Upper lobe of right lung (tissue), 1 donor: ENCODE measurements around the gene DYNC2I2. TPM values are rescaled to one million over a fixed set of nuclear protein-coding genes. Genes with fewer than 3 reads are reported as not detected.

Experiments
- ATAC-seq: fragments of 200-7000 bp; cut with Tn5 transposase; one replicate; pipeline ENCODE4 v1.9.1; 2020; ENCODE audit warnings: mild to moderate bottlenecking, moderate library complexity
- DNase-seq: peaks from one replicate; pipeline ENCODE4 v3.0.0-alpha.2; 2020
- H3K27ac ChIP-seq: fragments of 200-600 bp; one replicate; pipeline ENCODE4 v1.8.0; 2022
- H3K27me3 ChIP-seq: fragments of 200-600 bp; one replicate; pipeline ENCODE4 v1.8.0; 2022; ENCODE audit warnings: mild to moderate bottlenecking
- H3K36me3 ChIP-seq: fragments of 200-600 bp; one replicate; pipeline ENCODE4 v1.8.0; 2022
- H3K4me1 ChIP-seq: fragments of 200-600 bp; one replicate; pipeline ENCODE4 v1.8.0; 2022
- H3K4me3 ChIP-seq: fragments of 200-600 bp; one replicate; pipeline ENCODE4 v1.8.0; 2022; ENCODE audit warnings: mild to moderate bottlenecking
- H3K9me3 ChIP-seq: fragments of 200-600 bp; one replicate; pipeline ENCODE4 v1.8.0; 2022
- intact Hi-C: fragments of 100-400 bp; cut with DNase I; formaldehyde crosslinking; loops from one replicate; pipeline ENCODE4 v1.11.0; 2022
- total RNA-seq: library from RNA; stranded (reverse); fragmentation: NEBNext Ultra II Directional; extraction: Animal tissue kit (Norgen Biotek cat#: 25700); gene quantifications from one replicate; pipeline ENCODE4 v1.2.1, GENCODE V29; 2021
- TF ChIP-seq, protein P1 (sequence below): fragments of 200-600 bp; IDR thresholded peaks from one replicate; pipeline ENCODE4 v1.8.0; 2022; ENCODE audit warnings: antibody characterized with exemption
- donor health status: DM: no; HTN: yes; CAD: no; lungs with severe emphysema.

Gene DYNC2I2
- total RNA-seq, 1 donor from 2014 or later, result 37.3 TPM

DNA sequence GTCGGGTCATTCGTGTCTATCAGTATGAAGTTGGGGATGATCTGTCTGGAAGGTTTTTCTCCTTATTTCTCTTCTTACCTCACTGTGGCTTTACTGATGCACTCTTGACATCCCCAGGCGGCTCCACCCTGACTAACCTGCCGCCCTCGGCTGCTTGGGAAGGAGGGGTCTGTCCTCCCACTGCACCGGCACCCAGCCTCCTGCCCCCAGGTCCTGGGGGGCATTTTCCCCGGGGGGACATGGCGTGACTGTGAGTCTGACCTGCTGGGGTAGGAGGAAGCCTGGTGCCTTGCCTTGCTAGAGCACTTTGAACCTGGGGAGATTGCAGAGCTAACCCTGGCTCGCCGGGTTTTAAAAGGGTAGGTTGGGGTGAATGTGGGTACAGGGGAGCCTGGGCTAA lies 27.5 kb downstream of the DYNC2I2 start:
- TF ChIP-seq, protein P1, sequence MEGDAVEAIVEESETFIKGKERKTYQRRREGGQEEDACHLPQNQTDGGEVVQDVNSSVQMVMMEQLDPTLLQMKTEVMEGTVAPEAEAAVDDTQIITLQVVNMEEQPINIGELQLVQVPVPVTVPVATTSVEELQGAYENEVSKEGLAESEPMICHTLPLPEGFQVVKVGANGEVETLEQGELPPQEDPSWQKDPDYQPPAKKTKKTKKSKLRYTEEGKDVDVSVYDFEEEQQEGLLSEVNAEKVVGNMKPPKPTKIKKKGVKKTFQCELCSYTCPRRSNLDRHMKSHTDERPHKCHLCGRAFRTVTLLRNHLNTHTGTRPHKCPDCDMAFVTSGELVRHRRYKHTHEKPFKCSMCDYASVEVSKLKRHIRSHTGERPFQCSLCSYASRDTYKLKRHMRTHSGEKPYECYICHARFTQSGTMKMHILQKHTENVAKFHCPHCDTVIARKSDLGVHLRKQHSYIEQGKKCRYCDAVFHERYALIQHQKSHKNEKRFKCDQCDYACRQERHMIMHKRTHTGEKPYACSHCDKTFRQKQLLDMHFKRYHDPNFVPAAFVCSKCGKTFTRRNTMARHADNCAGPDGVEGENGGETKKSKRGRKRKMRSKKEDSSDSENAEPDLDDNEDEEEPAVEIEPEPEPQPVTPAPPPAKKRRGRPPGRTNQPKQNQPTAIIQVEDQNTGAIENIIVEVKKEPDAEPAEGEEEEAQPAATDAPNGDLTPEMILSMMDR, result no peak
- Histone ChIP-seq H3K36me3 (peaks cover 100% of the 10 kb centered on the region), H3K27ac (no peak overlapping the region), H3K9me3 (no peaks in the 10 kb centered on the region), H3K4me3 (no peak overlapping the region), H3K27me3 (no peaks in the 10 kb centered on the region), H3K4me1 (peaks cover 9% of the 10 kb centered on the region)
- DNase-seq, result no peak
- ATAC-seq, result no peak
- intact Hi-C loops, result no loop called here

DNA sequence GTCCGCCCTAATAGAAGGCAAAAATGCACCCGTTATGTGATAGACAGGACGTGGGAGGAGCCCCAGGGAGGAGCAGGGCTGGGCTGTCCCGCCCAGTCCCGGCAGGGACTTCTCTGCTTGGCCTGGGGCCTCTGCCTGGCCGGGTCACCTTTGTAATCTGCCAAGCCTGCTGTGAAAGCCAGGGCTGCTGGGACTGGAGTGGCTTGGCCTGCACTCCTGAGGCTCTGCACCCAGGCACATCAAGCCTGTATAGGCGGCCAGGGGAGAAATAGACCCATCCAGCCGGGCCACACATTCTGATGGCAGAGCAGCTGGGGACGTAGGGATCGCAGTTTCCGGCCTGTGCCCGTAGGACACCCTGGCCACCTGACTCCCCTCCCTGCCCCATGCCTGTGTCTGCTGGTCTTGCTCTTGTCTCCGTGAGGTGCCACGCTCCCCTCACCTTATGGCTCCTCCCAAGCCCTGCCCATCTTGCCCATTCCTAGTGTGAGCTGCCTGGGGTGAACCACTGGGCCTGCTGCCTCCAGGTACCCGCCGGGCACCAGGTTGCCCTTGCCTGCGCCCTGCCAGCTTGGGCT lies 28.1 kb downstream of the DYNC2I2 start:
- intact Hi-C loops, result no loop called here
- H3K4me1 ChIP-seq, result peaks cover 9% of the 10 kb centered on the region
- no peak for DNase-seq
- H3K27ac ChIP-seq, result no peak overlapping the region
- H3K4me3 ChIP-seq, result no peak overlapping the region
- ATAC-seq, result peak; percentile 56
- no peaks in the 10 kb centered on the region for H3K27me3 ChIP-seq
- TF ChIP-seq, protein P1, result no peak
- no peaks in the 10 kb centered on the region for H3K9me3 ChIP-seq
- H3K36me3 ChIP-seq, result peaks cover 100% of the 10 kb centered on the region

GRCh38 chr9:128627906-128628305 lies 28.7 kb downstream of the DYNC2I2 start:
- TF ChIP-seq, protein P1, result no peak
- no peaks in the 10 kb centered on the region for H3K9me3 ChIP-seq
- intact Hi-C loops, result no loop called here
- H3K27me3 ChIP-seq, result no peaks in the 10 kb centered on the region
- ATAC-seq (peak; percentile 2), DNase-seq (no peak)
- H3K36me3 ChIP-seq, result peaks cover 100% of the 10 kb centered on the region
- H3K4me1 ChIP-seq, result peaks cover 9% of the 10 kb centered on the region
- H3K27ac ChIP-seq, result no peak overlapping the region
- H3K4me3 ChIP-seq, result no peak overlapping the region

- DNase-seq (no peak), ATAC-seq (no peak)
- H3K36me3 ChIP-seq, result peaks cover 100% of the 10 kb centered on the region
- no peak overlapping the region for H3K4me3 ChIP-seq
- peaks cover 9% of the 10 kb centered on the region for H3K4me1 ChIP-seq
- no peak overlapping the region for H3K27ac ChIP-seq
- no peaks in the 10 kb centered on the region for H3K9me3 ChIP-seq
- no peaks in the 10 kb centered on the region for H3K27me3 ChIP-seq
- TF ChIP-seq, protein P1, result no peak
- intact Hi-C loops, result no loop called here
Observed at GRCh38 chr9:128627127-128627715, 29.4 kb downstream of the DYNC2I2 start.

DNA sequence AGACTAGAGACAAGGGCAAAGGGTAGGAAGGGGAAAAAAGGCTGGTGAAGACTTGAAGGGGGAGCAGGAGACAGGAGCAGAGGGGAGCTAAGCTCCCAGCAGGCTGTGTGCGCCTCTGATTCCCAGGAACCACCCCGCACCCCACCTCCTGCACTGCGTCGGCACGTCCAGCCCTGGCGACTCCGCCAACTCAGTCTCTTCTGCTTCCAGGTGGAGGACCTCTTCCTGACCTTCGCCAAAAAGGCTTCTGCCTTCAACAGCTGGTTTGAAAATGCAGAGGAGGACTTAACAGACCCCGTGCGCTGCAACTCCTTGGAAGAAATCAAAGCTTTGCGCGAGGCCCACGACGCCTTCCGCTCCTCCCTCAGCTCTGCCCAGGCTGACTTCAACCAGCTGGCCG lies 30.5 kb downstream of the DYNC2I2 start:
- peaks cover 100% of the 10 kb centered on the region for H3K36me3 ChIP-seq
- intact Hi-C loops, result no loop called here
- H3K9me3 ChIP-seq, result no peaks in the 10 kb centered on the region
- ATAC-seq (no peak), DNase-seq (no peak)
- H3K27me3 ChIP-seq, result no peaks in the 10 kb centered on the region
- peaks cover 9% of the 10 kb centered on the region for H3K4me1 ChIP-seq
- H3K27ac ChIP-seq, result no peak overlapping the region
- TF ChIP-seq, protein P1, result no peak
- no peak overlapping the region for H3K4me3 ChIP-seq
